ENCODE results near the gene SLC2A1.
A peak's percentile ranks its signal among the peaks of the same experiment; 100 is the strongest.
"Not testable (repeated sequence)": the region's sequence is repeated elsewhere in the genome, so short reads cannot be mapped to it uniquely, and the experiment has no call there.

Gene SLC2A1

GRCh38 chr1:42899960-42900359, 58.7 kb downstream of the SLC2A1 start:
- DNase-seq (ENCODE audit: low read depth) = not testable (repeated sequence)

GRCh38 chr1:42891465-42892138, 67.1 kb downstream of the SLC2A1 start:
- DNase-seq (ENCODE audit: low read depth) = no peak

DNA sequence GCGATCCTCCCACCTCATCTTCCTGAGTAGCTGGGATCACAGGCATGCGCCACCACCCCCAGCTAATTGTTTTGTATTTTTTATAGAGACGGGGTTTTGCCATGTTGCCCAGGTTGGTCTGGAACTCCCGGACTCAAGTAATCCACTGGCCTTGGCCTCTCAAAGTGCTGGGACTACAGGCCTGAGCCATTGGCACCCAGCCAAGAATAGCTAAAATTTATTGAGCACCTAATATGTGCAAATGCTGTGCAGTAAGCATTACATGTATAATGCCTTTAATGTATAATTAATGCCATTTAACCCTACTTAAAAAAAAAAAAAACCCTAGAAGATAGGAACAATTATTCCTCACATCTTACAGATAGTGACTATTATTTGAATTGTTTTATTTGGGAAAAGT, 69.4 kb downstream of the SLC2A1 start:
- DNase-seq (ENCODE audit: low read depth) = no peak

DNA sequence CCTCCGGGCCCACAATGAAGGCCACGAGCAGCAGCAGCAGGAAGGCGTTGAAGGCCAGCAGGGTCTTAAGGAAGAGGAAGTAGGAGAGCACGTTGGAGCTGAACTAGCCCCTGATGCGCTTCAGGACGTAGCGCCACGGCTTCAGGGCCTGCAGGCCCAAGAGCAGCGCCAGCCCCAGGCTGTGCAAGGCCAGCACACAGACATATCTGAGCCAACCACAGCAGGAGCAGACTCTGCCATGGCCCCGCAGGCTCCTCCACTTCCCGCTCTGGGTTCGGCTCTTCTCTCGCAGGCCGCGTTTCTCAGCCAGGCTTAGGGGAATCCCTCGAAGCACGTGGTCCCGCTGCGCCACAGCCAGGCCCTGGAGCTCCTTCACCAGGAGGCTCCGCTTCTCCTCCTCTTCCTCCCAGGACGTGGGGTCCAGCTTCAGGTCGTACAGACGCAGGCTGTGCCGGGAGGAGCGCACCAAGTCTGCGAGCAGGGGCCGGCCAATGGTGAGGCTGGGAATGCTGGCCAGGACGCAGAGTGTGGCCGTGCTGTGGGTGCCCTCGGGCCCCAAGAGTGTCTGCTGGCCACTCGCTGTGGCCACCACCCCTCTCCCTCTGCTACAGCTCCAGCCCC, 70.5 kb downstream of the SLC2A1 start:
- no peak for DNase-seq (ENCODE audit: low read depth)

- no peak for DNase-seq (ENCODE audit: low read depth)
Measured at GRCh38 chr1:42887366-42887765, 71.3 kb downstream of the SLC2A1 start.

DNA sequence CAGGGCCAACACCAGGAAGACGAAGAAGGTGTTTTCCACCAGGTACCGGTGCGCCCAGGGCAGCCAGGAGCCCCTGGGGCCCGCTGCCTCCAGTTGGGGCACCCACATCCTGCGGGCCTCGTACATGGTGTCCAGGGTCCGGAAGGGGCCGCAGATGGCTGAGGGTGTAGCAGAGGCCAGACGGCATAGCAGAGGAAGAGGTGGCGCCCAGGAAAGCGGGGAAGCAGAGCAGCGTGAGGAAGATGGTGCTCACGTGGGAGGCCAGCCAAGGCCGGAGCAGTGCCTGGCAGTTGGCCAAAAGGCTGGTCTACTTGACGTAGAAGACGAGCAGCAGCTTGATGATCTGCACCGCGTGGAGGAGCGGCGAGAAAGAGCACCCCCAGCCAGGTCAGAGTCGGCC, 71.9 kb downstream of the SLC2A1 start:
- no peak for DNase-seq (ENCODE audit: low read depth)

DNA sequence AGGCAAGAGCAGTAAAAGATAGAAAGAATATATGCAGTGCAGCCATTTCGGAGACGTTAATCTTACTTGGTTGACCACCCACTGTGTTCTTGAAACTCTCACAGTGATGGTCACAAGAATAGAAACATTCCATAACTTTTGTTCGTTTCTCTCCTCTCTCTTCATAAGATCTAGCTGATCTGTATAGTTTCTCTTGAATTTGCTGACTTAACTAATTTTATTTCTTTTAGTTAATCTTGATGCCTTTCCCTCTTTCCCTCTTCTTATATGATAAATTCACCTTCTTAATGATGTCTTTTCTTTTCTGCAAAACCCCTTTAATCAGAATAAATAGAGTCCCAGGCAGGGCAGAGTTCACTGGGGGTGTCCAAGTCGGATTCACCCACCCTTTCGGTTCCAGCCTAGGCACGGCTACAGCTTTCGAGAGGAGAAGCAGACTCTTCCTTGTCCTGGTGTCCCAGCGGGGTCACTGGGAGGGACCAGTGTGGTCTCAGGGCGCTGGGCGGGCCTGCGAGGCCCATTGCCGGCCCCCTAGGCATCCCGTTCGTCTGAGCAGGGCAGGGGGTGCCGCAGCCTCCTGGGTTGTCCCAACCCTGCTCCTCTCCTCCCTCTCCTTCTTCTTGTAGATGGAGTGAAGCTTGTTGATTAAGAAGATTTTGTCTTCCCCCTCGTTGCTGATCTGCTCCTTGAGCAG, 72.5 kb downstream of the SLC2A1 start:
- DNase-seq (ENCODE audit: low read depth) = no peak

GRCh38 chr1:42880384-42880783, 78.3 kb downstream of the SLC2A1 start:
- no peak for DNase-seq (ENCODE audit: low read depth)

DNA sequence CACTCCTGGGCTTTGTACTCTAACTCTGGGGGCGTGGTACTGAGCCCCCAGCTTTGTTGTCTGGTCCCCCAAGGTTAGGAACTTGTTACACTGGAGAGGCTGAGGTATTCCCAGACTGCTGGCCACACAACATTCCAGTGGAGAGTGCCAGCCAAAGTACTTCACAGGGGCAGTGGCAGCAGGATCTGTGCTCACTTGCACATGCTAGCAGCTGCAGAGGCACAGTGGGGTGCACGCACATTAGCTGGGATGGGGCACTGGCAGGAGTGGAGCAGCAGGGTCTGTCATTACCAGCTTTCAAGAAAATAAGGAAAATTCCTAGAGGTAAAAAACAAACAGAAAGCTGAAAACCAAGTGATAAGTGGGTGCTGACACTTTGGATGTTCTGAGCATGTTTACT, 81.3 kb downstream of the SLC2A1 start:
- DNase-seq (ENCODE audit: low read depth) = peak; percentile 7

GRCh38 chr1:42876009-42876408, 82.7 kb downstream of the SLC2A1 start:
- no peak for DNase-seq (ENCODE audit: low read depth)

All from CMK (cell line).